OCI-LY3 (cell line): ENCODE results near the gene HDGFL2.

ENCODE experiments used
- H2AFZ ChIP-seq: fragments of 200-600, 300-600 bp; shearing (Covaris generic); 2 replicates; pipeline ENCODE4 v1.6.0; 2014; ENCODE audit warnings: antibody characterized with exemption, low read depth, low read length
- H3K27ac ChIP-seq: fragments of 200-600, 300-600 bp; sonication (generic); 2 replicates; pipeline ENCODE4 v1.5.1; 2014; ENCODE audit warnings: mild to moderate bottlenecking, low read length, moderate library complexity, mixed read lengths
- H3K27me3 ChIP-seq: fragments of 200-600, 300-600 bp; sonication (generic); 2 replicates; pipeline ENCODE4 v1.6.1; 2014; ENCODE audit warnings: low read depth, low read length, mixed read lengths
- H3K36me3 ChIP-seq: fragments of 200-600, 300-600 bp; sonication (generic); replicated peaks from 2 replicates; pipeline ENCODE3; 2014; ENCODE audit warnings: low read depth, low read length, mixed read lengths
- H3K4me1 ChIP-seq: fragments of 300-600, 200-600 bp; sonication (generic); 2 replicates; pipeline ENCODE4 v1.6.1; 2014; ENCODE audit warnings: low read length, mixed read lengths
- H3K4me2 ChIP-seq: fragments of 200-600, 300-600 bp; sonication (generic); 2 replicates; pipeline ENCODE4 v1.6.1; 2014; ENCODE audit warnings: low read length, mixed read lengths
- H3K4me3 ChIP-seq: fragments of 300-600, 200-600 bp; sonication (generic); 2 replicates; pipeline ENCODE4 v1.5.1; 2014; ENCODE audit warnings: antibody characterized with exemption, mild to moderate bottlenecking, low read length, moderate library complexity
- H3K79me2 ChIP-seq: fragments of 300-600, 200-600 bp; shearing (Covaris generic); 2 replicates; pipeline ENCODE4 v1.6.1; 2014; ENCODE audit warnings: mild to moderate bottlenecking, low read length, mixed read lengths
- H3K9ac ChIP-seq: fragments of 300-600, 200-600 bp; shearing (Covaris generic); 2 replicates; pipeline ENCODE4 v1.6.0; 2014; ENCODE audit warnings: mild to moderate bottlenecking, low read length, moderate library complexity
- H3K9me3 ChIP-seq: fragments of 200-600, 300-600 bp; shearing (Covaris generic); 2 replicates; pipeline ENCODE4 v1.6.1; 2014; ENCODE audit warnings: low read length, mixed read lengths; ENCODE audit not compliant: insufficient read depth
- H4K20me1 ChIP-seq: fragments of 200-600, 300-600 bp; sonication (generic); 2 replicates; pipeline ENCODE4 v1.6.1; 2016; ENCODE audit warnings: low read length, mixed read lengths; ENCODE audit not compliant: insufficient read depth
- CTCF ChIP-seq: fragments of 200-600, 300-600 bp; sonication (generic); IDR thresholded peaks from 2 replicates; pipeline ENCODE4 v1.5.1; 2014; ENCODE audit warnings: antibody characterized with exemption, low read length, low read depth
- EZH2phosphoT487 ChIP-seq: fragments of 200-600 bp; shearing (Covaris generic); IDR thresholded peaks from 2 replicates; pipeline ENCODE4 v1.6.1; 2018; ENCODE audit warnings: antibody characterized with exemption, mixed run types, low read depth

Gene HDGFL2

GRCh38 chr19:4507150-4507452, 35.0 kb downstream of the HDGFL2 start:
- no peaks in the 10 kb centered on the region for H3K4me1 ChIP-seq
- H3K27ac ChIP-seq, result no peak overlapping the region
- no peaks in the 10 kb centered on the region for H3K27me3 ChIP-seq
- TF ChIP-seq CTCF (no peak), EZH2phosphoT487 (no peak)
- H3K9ac ChIP-seq, result no peak overlapping the region
- H3K79me2 ChIP-seq, result no peaks in the 10 kb centered on the region
- peaks cover 10% of the 10 kb centered on the region for H3K36me3 ChIP-seq
- no peaks in the 10 kb centered on the region for H3K9me3 ChIP-seq
- H3K4me2 ChIP-seq, result no peak overlapping the region
- 0 out of 2 replicates have a peak, but pooled peaks cover 3% of the 10 kb centered on the region for H4K20me1 ChIP-seq
- H3K4me3 ChIP-seq, result no peak overlapping the region
- H2AFZ ChIP-seq, result no peak overlapping the region

GRCh38 chr19:4507804-4508203, 35.7 kb downstream of the HDGFL2 start:
- no peak overlapping the region for H3K9ac ChIP-seq
- H3K9me3 ChIP-seq, result no peaks in the 10 kb centered on the region
- no peak overlapping the region for H3K4me2 ChIP-seq
- no peak overlapping the region for H2AFZ ChIP-seq
- TF ChIP-seq EZH2phosphoT487 (no peak), CTCF (no peak)
- H3K36me3 ChIP-seq, result peaks cover 10% of the 10 kb centered on the region
- H4K20me1 ChIP-seq, result 0 out of 2 replicates have a peak, but pooled peaks cover 3% of the 10 kb centered on the region
- no peak overlapping the region for H3K27ac ChIP-seq
- no peak overlapping the region for H3K4me3 ChIP-seq
- no peaks in the 10 kb centered on the region for H3K27me3 ChIP-seq
- no peaks in the 10 kb centered on the region for H3K4me1 ChIP-seq
- H3K79me2 ChIP-seq, result no peaks in the 10 kb centered on the region

- 0 out of 2 replicates have a peak, but pooled peaks cover 3% of the 10 kb centered on the region for H4K20me1 ChIP-seq
- H3K27me3 ChIP-seq, result no peaks in the 10 kb centered on the region
- no peak overlapping the region for H2AFZ ChIP-seq
- H3K9ac ChIP-seq, result no peak overlapping the region
- H3K9me3 ChIP-seq, result no peaks in the 10 kb centered on the region
- H3K4me2 ChIP-seq, result no peak overlapping the region
- no peak for TF ChIP-seq EZH2phosphoT487
- no peak for TF ChIP-seq CTCF
- H3K36me3 ChIP-seq, result peaks cover 10% of the 10 kb centered on the region
- no peak overlapping the region for H3K4me3 ChIP-seq
- no peaks in the 10 kb centered on the region for H3K4me1 ChIP-seq
- no peak overlapping the region for H3K27ac ChIP-seq
- H3K79me2 ChIP-seq, result no peaks in the 10 kb centered on the region
These were observed 36.6 kb downstream of the HDGFL2 start for GRCh38 chr19:4508698-4509097.

- Histone ChIP-seq H3K4me3 (no peak overlapping the region), H3K27me3 (no peaks in the 10 kb centered on the region), H3K4me2 (no peak overlapping the region), H3K9me3 (no peaks in the 10 kb centered on the region), H3K79me2 (no peaks in the 10 kb centered on the region), H3K9ac (no peak overlapping the region), H3K27ac (no peak overlapping the region), H2AFZ (no peak overlapping the region), H3K4me1 (peaks cover under 1% of the 10 kb centered on the region), H3K36me3 (peaks cover 7% of the 10 kb centered on the region), H4K20me1 (0 out of 2 replicates have a peak, but pooled peaks cover 3% of the 10 kb centered on the region)
- TF ChIP-seq EZH2phosphoT487 (no peak), CTCF (no peak)
These were observed 38.5 kb downstream of the HDGFL2 start for GRCh38 chr19:4510435-4511255.
